Measurements from ENCODE around the gene MARK2.

DNA sequence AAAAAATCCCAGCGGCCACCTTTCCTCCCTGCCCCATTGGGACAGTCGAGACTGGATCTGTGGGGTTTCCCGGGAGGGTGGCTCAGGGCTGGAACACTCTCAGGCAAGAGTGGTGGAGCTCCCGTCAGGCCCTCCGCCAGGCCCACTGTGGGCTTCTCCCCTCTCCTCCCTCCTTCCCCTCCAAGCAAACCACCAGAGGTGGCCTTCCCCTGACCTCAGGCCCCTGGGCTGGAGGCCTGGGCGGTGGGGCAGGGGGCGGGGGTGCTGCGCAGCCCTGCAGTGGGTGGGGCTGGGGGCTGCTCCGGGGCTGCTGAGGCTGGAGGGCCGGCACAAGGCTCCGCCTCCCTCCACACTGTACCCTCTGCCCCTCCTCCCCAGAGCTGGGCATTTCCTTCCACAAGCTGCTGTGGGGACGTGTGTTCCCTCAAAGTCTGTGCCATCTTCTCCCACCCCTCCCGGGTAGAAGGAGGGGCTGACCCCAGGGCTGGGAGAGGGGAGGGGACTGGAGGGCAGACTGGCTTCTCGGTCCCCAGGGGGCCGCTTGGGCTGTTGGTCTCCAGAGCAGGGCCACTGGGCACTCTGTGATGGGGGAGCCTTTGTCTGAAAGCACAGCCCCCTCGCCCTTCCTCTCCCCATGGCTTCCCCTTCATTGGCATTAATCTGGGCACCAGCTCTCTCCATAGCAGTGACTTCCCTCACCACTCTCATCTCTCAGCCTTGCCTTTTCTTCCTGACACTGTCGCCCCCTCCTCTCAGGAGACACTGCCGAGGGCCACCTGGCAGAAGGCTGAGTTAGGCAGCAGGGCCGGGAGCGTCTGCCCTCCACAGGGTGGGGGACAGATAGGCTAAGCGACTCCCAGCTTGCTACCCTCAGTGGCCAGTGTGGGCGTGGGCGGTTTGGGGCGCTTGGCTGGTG, 70.9 kb downstream of the MARK2 start:
- TF ChIP-seq EZH2phosphoT487 (IDR thresholded peaks at IDR 0.05; ENCODE audit: insufficient read depth, low read depth) (no peak), EZH2 (IDR thresholded peaks at IDR 0.05; ENCODE audit: insufficient read depth, poor library complexity, severe bottlenecking) (no peak)
